Activated CD4-positive, alpha-beta T cell treated with anti-CD3 and anti-CD28 coated beads, Interleukin-2, amount 10 ng/mL, durations not matched to agents 24 days and 14 days (primary cell): Measurements from ENCODE around the gene PTPRK. TPM values are rescaled to one million over a fixed set of nuclear protein-coding genes. Genes with fewer than 3 reads are reported as not detected.

Source experiments
- DNase-seq: peaks from one replicate; pipeline ENCODE4 v3.0.0; 2022
- H3K27ac Mint-ChIP-seq: one replicate; pipeline ENCODE4 v1.8.0; 2022; ENCODE audit warnings: mild to moderate bottlenecking, mixed read lengths
- H3K27me3 Mint-ChIP-seq: one replicate; pipeline ENCODE4 v1.8.0; 2022; ENCODE audit warnings: mixed read lengths
- H3K36me3 Mint-ChIP-seq: one replicate; pipeline ENCODE4 v1.8.0; 2022; ENCODE audit warnings: low read depth, mild to moderate bottlenecking, mixed read lengths
- H3K4me1 Mint-ChIP-seq: one replicate; pipeline ENCODE4 v1.8.0; 2021; ENCODE audit warnings: mixed read lengths
- H3K4me3 Mint-ChIP-seq: one replicate; pipeline ENCODE4 v1.8.0; 2022; ENCODE audit warnings: mild to moderate bottlenecking, moderate library complexity, mixed read lengths
- H3K9me3 Mint-ChIP-seq: one replicate; pipeline ENCODE4 v1.8.0; 2021; ENCODE audit warnings: mixed read lengths
- intact Hi-C: fragments of 100-400 bp; cut with micrococcal nuclease; formaldehyde crosslinking; loops from one replicate; pipeline ENCODE4 v1.15.1; 2023
- total RNA-seq: library from RNA; stranded (reverse); gene quantifications from 2 replicates; pipeline ENCODE4 v1.2.3, GENCODE V29; 2022

Gene PTPRK
- total RNA-seq, 1 donor from 2014 or later, result 3.6 TPM

DNA sequence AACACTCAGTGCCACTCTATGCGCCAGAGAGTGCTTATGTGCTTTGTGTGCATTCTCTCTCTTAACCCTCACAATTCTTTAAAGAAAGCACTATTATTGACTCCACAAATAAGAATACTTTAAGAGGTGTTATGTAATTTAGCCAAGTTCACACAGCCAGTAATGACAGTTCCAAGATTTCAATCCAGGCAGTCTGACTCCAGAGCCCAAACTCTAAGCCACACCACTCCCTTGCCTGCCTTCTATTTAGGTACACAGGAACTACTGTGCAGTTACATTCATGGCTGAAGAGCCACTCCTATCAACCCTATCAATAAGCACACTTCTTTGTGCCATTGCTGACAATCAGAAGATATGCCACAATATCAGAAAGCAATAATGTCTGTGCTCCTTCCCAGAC lies 93.3 kb downstream of the PTPRK start:
- Mint-ChIP-seq H3K27me3 (peaks cover 4% of the 10 kb centered on the region), H3K36me3 (no peaks in the 10 kb centered on the region), H3K4me3 (no peak overlapping the region), H3K27ac (no peak overlapping the region), H3K4me1 (no peaks in the 10 kb centered on the region), H3K9me3 (no peaks in the 10 kb centered on the region)
- intact Hi-C loops, result no loop called here
- DNase-seq, result no peak

DNA sequence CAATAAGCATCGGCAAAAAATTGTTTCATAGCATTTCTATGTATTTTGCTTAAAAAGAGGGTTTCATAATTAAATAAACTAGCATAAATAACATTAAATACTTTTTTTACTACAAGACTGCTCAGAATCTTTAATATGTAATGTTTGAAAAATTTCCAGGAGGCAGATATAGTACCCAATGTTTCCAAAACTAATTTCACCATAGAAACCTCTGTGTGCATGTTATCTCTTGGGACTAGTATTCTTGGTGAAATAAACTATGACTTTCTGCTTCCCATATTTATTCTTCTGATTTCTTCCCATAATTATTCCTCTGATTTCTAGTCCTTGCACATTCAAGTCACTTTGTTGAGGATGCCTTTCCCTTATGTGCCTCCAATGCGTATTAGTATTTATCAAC lies 94.5 kb downstream of the PTPRK start:
- no peak overlapping the region for H3K4me3 Mint-ChIP-seq
- no peaks in the 10 kb centered on the region for H3K36me3 Mint-ChIP-seq
- intact Hi-C loops, result no loop called here
- no peaks in the 10 kb centered on the region for H3K9me3 Mint-ChIP-seq
- no peaks in the 10 kb centered on the region for H3K4me1 Mint-ChIP-seq
- peaks cover 1% of the 10 kb centered on the region for H3K27me3 Mint-ChIP-seq
- H3K27ac Mint-ChIP-seq, result no peak overlapping the region
- DNase-seq, result no peak

DNA sequence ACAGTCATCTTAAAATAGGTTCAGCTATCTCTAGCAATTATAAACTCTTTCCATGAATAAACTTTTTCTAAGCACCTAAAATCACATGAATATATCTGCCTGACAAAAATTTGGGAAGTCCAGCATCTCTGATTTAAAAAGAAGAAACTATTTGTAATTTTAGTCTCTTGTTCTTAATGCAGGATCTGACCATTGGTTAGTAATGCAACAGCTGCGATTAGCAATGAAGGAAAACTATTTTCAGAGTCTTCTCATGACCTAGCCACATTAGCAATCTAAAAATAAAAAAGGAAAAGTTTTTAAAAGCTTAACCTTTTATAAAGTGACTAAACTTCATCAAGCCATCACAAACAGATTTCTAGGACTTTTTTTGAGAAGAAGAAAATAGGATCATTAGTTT lies 97.5 kb downstream of the PTPRK start:
- Mint-ChIP-seq H3K27ac (no peak overlapping the region), H3K27me3 (peaks cover 1% of the 10 kb centered on the region), H3K9me3 (no peaks in the 10 kb centered on the region), H3K4me3 (no peak overlapping the region), H3K4me1 (no peaks in the 10 kb centered on the region), H3K36me3 (no peaks in the 10 kb centered on the region)
- intact Hi-C loops, result no loop called here
- no peak for DNase-seq

DNA sequence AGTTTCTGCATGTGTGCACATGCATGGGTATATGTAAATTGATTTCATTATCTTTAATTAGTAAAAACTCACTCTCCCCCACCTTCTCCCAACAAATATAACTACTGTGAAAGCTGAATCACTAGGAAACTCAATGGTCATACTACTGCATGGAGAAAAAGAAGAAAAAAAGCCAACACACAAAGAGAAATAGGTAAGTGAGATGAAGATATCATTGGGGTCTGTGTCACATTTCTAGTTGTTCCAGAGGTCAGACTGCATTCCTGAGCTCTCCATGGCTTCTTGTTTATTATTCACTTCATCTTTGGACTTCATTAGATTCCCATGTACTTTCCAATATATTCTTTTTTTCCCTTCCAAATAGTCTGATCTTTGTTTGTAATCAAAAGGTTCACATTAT lies 98.2 kb downstream of the PTPRK start:
- Mint-ChIP-seq H3K4me3 (no peak overlapping the region), H3K27ac (no peak overlapping the region), H3K4me1 (no peaks in the 10 kb centered on the region), H3K9me3 (peaks cover 3% of the 10 kb centered on the region), H3K36me3 (no peaks in the 10 kb centered on the region), H3K27me3 (peaks cover 1% of the 10 kb centered on the region)
- DNase-seq, result no peak
- intact Hi-C loops, result no loop called here

DNA sequence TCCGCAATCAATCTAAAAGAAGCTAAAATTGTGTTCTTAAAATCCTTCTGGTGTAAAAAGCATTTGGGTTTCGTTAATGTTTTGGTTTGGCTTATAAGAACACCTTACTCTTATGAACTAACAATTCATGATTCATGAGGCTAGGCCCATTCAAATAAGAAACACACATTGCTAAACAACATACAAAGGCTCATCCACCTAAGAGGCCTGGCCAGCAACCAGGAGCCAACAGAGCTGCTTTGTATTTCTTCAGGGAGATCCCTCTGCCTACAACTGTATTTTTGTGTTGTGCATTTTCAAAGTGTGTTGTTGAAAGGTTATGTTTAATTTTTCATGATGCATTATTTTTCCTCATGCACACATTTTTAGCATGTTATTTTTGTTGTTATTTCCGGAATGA lies 98.6 kb downstream of the PTPRK start:
- intact Hi-C loops, result no loop called here
- Mint-ChIP-seq H3K36me3 (no peaks in the 10 kb centered on the region), H3K9me3 (peaks cover 3% of the 10 kb centered on the region)

DNA sequence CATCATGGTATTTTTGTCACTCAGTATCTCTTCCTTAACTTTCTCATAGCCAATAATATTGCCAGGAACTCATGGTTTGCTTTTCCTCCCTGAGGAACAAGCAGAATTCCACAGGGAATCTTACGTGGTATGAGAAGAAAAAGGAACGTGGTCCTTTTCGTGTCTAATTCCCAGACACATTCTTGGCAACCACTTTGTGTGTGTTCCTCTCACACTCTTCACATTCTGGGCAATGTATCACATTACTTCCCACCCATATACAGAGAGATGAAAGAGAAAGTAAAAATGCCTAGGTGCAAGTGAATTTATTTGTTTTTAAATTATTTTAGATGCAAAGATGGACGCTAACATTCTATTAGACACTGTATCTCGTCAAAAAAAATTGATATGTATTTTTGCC lies 102.7 kb downstream of the PTPRK start:
- Mint-ChIP-seq H3K27ac (no peak overlapping the region), H3K36me3 (no peaks in the 10 kb centered on the region), H3K9me3 (peaks cover 3% of the 10 kb centered on the region), H3K27me3 (peaks cover 1% of the 10 kb centered on the region), H3K4me3 (no peak overlapping the region), H3K4me1 (no peaks in the 10 kb centered on the region)
- no peak for DNase-seq
- intact Hi-C loops, result no loop called here

More for the DNA sequence above, 98.6 kb downstream of the PTPRK start:
- no peak overlapping the region for H3K27ac Mint-ChIP-seq
- no peak overlapping the region for H3K4me3 Mint-ChIP-seq
- peaks cover 1% of the 10 kb centered on the region for H3K27me3 Mint-ChIP-seq
- DNase-seq, result no peak
- H3K4me1 Mint-ChIP-seq, result no peaks in the 10 kb centered on the region

DNA sequence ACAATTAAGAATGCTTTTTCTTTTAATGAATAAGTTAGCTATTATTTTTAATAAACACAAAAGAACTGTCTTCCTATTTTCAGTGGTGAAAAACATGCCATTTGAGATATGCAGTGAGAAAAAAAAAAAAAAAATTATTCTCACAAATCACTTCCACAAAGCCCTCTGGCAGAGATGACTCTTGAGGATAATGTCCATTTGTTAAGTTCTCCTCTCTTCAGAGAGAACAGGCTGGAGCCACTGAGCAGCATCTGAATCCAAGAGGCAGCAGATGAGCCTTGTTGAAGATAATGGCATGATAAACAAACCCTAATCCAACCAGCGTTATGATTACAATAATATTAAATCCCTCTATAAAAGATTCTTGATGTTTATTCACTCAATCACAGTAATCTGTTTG lies 105.0 kb downstream of the PTPRK start:
- intact Hi-C loops, result no loop called here
- Mint-ChIP-seq H3K9me3 (peaks cover 3% of the 10 kb centered on the region), H3K4me3 (no peak overlapping the region), H3K27me3 (no peaks in the 10 kb centered on the region), H3K27ac (no peak overlapping the region), H3K4me1 (no peaks in the 10 kb centered on the region), H3K36me3 (no peaks in the 10 kb centered on the region)
- no peak for DNase-seq

DNA sequence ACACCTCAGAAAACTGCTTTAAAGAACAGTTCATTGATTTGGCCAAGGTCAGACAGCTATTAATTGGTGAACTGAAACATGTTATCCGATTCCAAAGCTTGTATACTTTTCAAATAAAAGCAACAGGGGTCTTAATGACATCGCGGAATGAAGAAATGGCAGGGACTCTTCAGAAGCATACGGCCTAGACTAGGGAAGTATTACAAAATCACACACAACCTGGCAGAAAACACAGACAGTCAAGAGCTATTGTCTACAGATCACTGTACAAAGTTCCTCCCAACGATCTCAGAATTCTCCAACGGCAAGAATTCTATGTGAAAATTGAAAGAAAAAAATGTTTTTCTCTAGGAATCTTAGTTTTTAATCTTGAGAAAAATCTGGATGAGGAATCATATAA lies 105.5 kb downstream of the PTPRK start:
- H3K4me3 Mint-ChIP-seq, result no peak overlapping the region

DNA sequence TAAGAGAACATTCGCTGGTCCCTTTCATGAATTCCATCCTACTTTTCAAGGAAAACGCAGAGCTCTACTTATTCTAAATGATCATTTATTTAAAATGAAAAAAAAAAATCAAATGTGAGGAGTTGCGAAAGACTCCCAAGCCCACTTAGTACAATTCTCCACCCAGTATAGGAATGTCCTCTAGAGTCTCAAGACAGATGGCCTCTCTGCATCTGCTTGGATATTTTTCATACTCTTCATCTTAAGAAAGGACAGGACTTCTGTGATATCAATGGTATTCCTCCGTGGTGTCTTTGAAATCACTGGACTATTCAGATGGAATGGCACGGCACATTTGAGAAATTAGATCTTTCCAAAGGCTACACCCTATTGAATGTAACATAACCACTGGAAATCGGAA lies 107.1 kb downstream of the PTPRK start:
- Mint-ChIP-seq H3K4me3 (no peak overlapping the region), H3K27ac (no peak overlapping the region), H3K27me3 (no peaks in the 10 kb centered on the region), H3K36me3 (no peaks in the 10 kb centered on the region), H3K9me3 (peaks cover 3% of the 10 kb centered on the region), H3K4me1 (no peaks in the 10 kb centered on the region)
- intact Hi-C loops, result no loop called here
- no peak for DNase-seq

More for the DNA sequence above, 105.5 kb downstream of the PTPRK start:
- no peaks in the 10 kb centered on the region for H3K4me1 Mint-ChIP-seq
- H3K27ac Mint-ChIP-seq, result no peak overlapping the region
- intact Hi-C loops, result no loop called here
- no peaks in the 10 kb centered on the region for H3K36me3 Mint-ChIP-seq
- no peaks in the 10 kb centered on the region for H3K27me3 Mint-ChIP-seq
- H3K9me3 Mint-ChIP-seq, result peaks cover 3% of the 10 kb centered on the region
- no peak for DNase-seq

DNA sequence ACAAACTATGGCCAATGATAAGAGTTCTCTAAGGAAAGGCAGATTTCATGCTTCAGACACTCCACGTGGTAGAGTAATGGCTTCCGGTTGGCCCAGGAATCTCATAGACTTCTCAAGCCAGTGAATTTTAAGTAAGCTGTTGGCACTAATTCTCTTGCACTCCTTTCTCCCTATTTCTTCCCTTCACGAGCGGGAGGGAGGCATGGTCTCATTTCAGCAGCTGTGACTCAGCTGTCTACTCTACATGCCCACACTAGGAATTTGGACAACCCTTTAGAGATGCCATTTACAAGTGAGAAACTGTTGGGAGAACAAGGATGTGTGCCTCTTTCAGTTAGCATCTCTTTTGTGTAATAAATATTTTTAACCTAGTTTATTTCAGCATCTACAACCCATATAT lies 107.7 kb downstream of the PTPRK start:
- DNase-seq, result no peak
- peaks cover 2% of the 10 kb centered on the region for H3K9me3 Mint-ChIP-seq
- no peak overlapping the region for H3K27ac Mint-ChIP-seq
- intact Hi-C loops, result no loop called here
- no peaks in the 10 kb centered on the region for H3K27me3 Mint-ChIP-seq
- no peak overlapping the region for H3K4me3 Mint-ChIP-seq
- no peaks in the 10 kb centered on the region for H3K36me3 Mint-ChIP-seq
- H3K4me1 Mint-ChIP-seq, result no peaks in the 10 kb centered on the region

DNA sequence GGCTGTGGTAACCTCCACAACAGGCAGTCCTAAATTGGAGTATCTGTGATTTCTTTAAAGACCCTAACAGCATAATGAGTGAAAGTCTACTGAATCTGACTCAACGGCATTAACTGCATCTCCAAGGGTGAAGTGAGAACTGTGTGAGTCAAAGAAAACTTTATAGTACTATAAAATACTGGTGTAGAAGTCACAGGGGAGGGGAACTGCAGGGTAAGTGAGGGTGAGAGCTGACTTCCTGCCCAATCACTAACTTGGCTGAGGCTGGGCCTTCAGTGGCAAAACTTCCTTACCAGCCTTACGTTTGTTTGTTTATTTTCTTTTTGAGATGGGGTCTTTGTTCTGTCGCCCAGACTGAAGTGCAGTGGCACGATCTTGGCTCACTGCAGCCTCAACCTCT lies 109.8 kb downstream of the PTPRK start:
- Mint-ChIP-seq H3K36me3 (no peaks in the 10 kb centered on the region), H3K9me3 (no peaks in the 10 kb centered on the region), H3K4me3 (no peak overlapping the region), H3K4me1 (no peaks in the 10 kb centered on the region), H3K27me3 (no peaks in the 10 kb centered on the region), H3K27ac (no peak overlapping the region)
- no peak for DNase-seq
- intact Hi-C loops, result no loop called here

DNA sequence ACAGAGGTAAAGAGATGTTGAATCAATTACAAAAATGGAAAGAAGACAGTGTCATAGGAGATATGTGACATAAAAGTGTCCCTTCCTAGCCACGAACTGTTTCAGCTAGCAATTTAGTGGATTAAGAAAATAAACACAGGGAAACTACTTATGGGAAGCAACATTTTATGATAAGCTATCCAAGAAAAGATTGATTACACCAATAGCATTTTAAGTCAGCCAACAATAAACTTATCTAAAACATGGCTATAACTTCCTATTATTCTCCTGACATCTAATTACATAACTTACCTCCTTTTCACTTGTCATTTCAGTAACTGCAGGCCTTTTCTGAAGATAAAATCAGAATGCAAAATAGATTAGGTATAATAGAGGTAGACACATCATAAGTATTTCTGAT lies 111.4 kb downstream of the PTPRK start:
- no peaks in the 10 kb centered on the region for H3K4me1 Mint-ChIP-seq
- H3K27me3 Mint-ChIP-seq, result no peaks in the 10 kb centered on the region
- no peak overlapping the region for H3K4me3 Mint-ChIP-seq
- no peaks in the 10 kb centered on the region for H3K9me3 Mint-ChIP-seq
- H3K36me3 Mint-ChIP-seq, result no peaks in the 10 kb centered on the region
- intact Hi-C loops, result no loop called here
- DNase-seq, result no peak
- no peak overlapping the region for H3K27ac Mint-ChIP-seq

DNA sequence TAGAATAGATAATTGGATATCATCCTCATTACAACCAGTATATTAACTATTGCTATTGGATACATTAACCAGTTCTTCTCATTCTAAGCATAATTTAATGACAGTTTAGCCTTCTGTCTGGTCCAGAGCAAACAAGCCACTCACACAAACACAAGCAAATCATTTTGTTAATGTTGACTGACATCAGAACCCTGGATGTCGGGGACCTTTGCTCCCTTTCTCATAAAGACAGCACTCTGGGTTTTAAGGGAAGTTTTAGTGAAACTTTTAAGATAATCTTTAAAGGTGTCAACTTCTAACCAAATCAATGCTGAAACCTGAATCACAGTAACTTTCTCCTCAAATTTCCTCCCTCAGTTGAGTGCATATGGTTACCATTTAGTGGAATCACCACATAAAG lies 113.9 kb downstream of the PTPRK start:
- Mint-ChIP-seq H3K27ac (no peak overlapping the region), H3K36me3 (no peaks in the 10 kb centered on the region), H3K4me1 (no peaks in the 10 kb centered on the region), H3K27me3 (no peaks in the 10 kb centered on the region), H3K9me3 (no peaks in the 10 kb centered on the region), H3K4me3 (no peak overlapping the region)
- DNase-seq, result no peak
- intact Hi-C loops, result no loop called here

DNA sequence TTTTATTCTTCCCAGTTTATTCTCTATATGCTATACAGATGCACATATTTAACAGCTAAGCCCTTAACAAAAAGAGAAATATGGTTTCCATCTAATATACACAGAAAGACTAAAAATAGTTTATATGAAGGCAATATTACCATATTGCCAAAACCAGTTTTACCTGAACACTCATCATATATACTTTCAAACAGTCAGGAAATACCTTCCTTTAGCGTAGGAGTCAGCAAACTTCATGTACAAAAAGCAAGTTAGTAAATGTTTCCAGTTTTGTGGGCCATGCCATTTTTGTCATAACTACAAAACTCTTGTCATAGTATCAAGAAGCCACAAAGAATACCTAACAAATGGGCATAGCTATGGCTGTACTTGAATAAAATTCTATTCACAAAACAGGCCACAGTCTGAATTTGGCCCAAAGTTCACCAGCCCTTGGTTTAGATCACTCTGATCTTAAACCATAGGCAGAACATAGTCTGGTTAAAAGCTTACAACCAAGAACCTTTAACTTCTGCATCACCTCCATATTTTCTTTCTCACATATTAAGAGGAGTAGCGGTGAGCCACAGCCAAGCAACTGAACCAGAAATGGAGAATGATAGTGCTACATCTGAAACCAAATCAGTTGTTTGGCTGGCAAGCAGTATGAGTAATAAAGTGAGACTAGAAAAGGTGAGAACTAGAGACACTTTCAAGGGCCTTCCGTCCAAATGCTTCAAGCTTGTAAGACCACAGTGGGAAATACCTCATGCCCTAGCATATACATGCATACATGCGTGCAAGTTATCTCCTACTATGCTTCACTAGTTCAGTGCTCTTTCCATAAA lies 116.6 kb downstream of the PTPRK start:
- Mint-ChIP-seq H3K27me3 (peaks cover 2% of the 10 kb centered on the region), H3K27ac (no peak overlapping the region), H3K4me3 (no peak overlapping the region), H3K4me1 (no peaks in the 10 kb centered on the region), H3K9me3 (no peaks in the 10 kb centered on the region), H3K36me3 (no peaks in the 10 kb centered on the region)
- intact Hi-C loops, result no loop called here
- no peak for DNase-seq

DNA sequence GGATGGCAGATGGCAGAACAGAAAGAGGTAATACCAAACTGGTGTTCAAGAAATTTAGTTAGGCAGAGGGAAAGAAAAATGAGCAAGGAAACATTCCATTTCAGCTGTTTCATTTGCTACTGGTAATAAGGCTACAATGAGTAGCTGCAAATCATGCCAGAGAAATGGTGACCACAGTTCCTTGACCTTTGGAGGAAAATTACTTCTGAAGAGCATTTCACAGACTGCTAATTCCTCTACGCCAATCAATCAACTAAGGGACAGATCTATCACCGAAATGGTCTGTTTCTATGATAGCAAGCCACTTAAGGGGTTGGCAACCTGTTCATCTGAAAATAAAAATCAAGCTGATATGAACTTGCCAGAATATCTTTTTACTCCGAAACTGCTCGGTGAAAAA lies 119.5 kb downstream of the PTPRK start:
- Mint-ChIP-seq H3K4me3 (no peak overlapping the region), H3K27me3 (peaks cover 2% of the 10 kb centered on the region), H3K4me1 (no peaks in the 10 kb centered on the region), H3K27ac (no peak overlapping the region), H3K36me3 (no peaks in the 10 kb centered on the region), H3K9me3 (no peaks in the 10 kb centered on the region)
- DNase-seq, result no peak
- intact Hi-C loops, result no loop called here
